ENCODE measurements around the gene DNAI7.

DNA sequence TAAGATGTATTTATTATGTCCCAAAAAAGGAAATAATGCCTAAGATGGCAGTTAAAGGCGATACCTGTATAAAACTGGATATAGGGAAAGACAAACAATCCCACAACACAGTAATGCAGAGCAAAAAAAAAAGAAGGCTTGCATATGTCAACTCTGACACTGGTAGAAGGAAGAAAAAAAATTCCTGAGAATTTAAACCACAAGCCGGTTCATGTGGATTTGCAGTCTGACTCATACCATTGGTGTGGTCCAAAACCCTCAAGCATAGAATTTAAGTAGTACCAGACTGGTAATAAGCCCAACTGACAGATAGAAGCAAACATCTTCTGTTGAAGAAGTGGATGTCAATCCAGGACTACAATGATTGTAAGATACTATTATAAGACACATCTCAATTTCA, 7.2 kb downstream of the DNAI7 start:
- TF ChIP-seq, protein P1, sequence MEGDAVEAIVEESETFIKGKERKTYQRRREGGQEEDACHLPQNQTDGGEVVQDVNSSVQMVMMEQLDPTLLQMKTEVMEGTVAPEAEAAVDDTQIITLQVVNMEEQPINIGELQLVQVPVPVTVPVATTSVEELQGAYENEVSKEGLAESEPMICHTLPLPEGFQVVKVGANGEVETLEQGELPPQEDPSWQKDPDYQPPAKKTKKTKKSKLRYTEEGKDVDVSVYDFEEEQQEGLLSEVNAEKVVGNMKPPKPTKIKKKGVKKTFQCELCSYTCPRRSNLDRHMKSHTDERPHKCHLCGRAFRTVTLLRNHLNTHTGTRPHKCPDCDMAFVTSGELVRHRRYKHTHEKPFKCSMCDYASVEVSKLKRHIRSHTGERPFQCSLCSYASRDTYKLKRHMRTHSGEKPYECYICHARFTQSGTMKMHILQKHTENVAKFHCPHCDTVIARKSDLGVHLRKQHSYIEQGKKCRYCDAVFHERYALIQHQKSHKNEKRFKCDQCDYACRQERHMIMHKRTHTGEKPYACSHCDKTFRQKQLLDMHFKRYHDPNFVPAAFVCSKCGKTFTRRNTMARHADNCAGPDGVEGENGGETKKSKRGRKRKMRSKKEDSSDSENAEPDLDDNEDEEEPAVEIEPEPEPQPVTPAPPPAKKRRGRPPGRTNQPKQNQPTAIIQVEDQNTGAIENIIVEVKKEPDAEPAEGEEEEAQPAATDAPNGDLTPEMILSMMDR (IDR thresholded peaks at IDR 0.05) = no peak
- TF ChIP-seq POLR2AphosphoS5 (IDR thresholded peaks at IDR 0.05; ENCODE audit: low read depth, low read length) (no peak), SIN3A (IDR thresholded peaks at IDR 0.05; ENCODE audit: borderline replicate concordance, insufficient read depth, low read depth, low read length) (no peak)
